ENCODE measurements around the gene RAD51B.

Gene RAD51B

GRCh38 chr14:68571928-68572525, 752.4 kb downstream of the RAD51B start:
- Mint-ChIP-seq H3K36me3 (ENCODE audit: low read depth) (peaks cover 11% of the 10 kb centered on the region), H3K4me1 (peaks cover 58% of the 10 kb centered on the region), H3K27ac (peak overlapping the region; percentile 77 to 100 (median 88)), H3K9me3 (peaks cover 7% of the 10 kb centered on the region), H3K27me3 (ENCODE audit: low read depth) (no peaks in the 10 kb centered on the region), H3K4me3 (no peak overlapping the region)
- TF ChIP-seq CTCF (IDR thresholded peaks at IDR 0.05; ENCODE audit: unreplicated experiment in 3 of 3): no peak

GRCh38 chr14:68573126-68573525, 753.5 kb downstream of the RAD51B start:
- Mint-ChIP-seq H3K9me3 (peaks cover 4% of the 10 kb centered on the region), H3K27me3 (ENCODE audit: low read depth) (no peaks in the 10 kb centered on the region), H3K27ac (peak overlapping the region; percentile 3 to 49 (median 20)), H3K4me1 (peaks cover 59% of the 10 kb centered on the region), H3K36me3 (ENCODE audit: low read depth) (peaks cover 11% of the 10 kb centered on the region), H3K4me3 (peak overlapping the region in 1 of 3 experiments; percentile 11)
- TF ChIP-seq CTCF (IDR thresholded peaks at IDR 0.05; ENCODE audit: unreplicated experiment in 3 of 3): no peak

- H3K27me3 Mint-ChIP-seq (ENCODE audit: low read depth): no peaks in the 10 kb centered on the region
- no peak overlapping the region for H3K4me3 Mint-ChIP-seq
- H3K36me3 Mint-ChIP-seq (ENCODE audit: low read depth): peaks cover 10% of the 10 kb centered on the region
- peaks cover 4% of the 10 kb centered on the region for H3K9me3 Mint-ChIP-seq
- peak overlapping the region; percentile 20 to 49 (median 25) for H3K27ac Mint-ChIP-seq
- H3K4me1 Mint-ChIP-seq: peaks cover 61% of the 10 kb centered on the region
- no peak for TF ChIP-seq CTCF (IDR thresholded peaks at IDR 0.05; ENCODE audit: unreplicated experiment in 3 of 3)
Observed at GRCh38 chr14:68573722-68574121, 754.1 kb downstream of the RAD51B start.

GRCh38 chr14:68574461-68574860, 754.9 kb downstream of the RAD51B start:
- Mint-ChIP-seq H3K9me3 (peaks cover 4% of the 10 kb centered on the region), H3K4me1 (peaks cover 61% of the 10 kb centered on the region), H3K4me3 (no peak overlapping the region), H3K36me3 (ENCODE audit: low read depth) (peaks cover 8% of the 10 kb centered on the region), H3K27me3 (ENCODE audit: low read depth) (no peaks in the 10 kb centered on the region), H3K27ac (peak overlapping the region; percentile 20 to 86 (median 75))
- TF ChIP-seq CTCF (IDR thresholded peaks at IDR 0.05; ENCODE audit: unreplicated experiment in 3 of 3): no peak

GRCh38 chr14:68574906-68575305, 755.3 kb downstream of the RAD51B start:
- Mint-ChIP-seq H3K27ac (peak overlapping the region in 2 of 3 experiments; percentile 20 to 66), H3K36me3 (ENCODE audit: low read depth) (peaks cover 8% of the 10 kb centered on the region), H3K27me3 (ENCODE audit: low read depth) (no peaks in the 10 kb centered on the region), H3K9me3 (peaks cover 4% of the 10 kb centered on the region), H3K4me1 (peaks cover 60% of the 10 kb centered on the region), H3K4me3 (no peak overlapping the region)
- TF ChIP-seq CTCF (IDR thresholded peaks at IDR 0.05; ENCODE audit: unreplicated experiment in 3 of 3): no peak

- no peak for TF ChIP-seq CTCF (IDR thresholded peaks at IDR 0.05; ENCODE audit: unreplicated experiment in 3 of 3)
- peaks cover 4% of the 10 kb centered on the region for H3K9me3 Mint-ChIP-seq
- peaks cover 60% of the 10 kb centered on the region for H3K4me1 Mint-ChIP-seq
- peaks cover 8% of the 10 kb centered on the region for H3K36me3 Mint-ChIP-seq (ENCODE audit: low read depth)
- H3K4me3 Mint-ChIP-seq: no peak overlapping the region
- H3K27me3 Mint-ChIP-seq (ENCODE audit: low read depth): no peaks in the 10 kb centered on the region
- peak overlapping the region; percentile 20 to 66 (median 56) for H3K27ac Mint-ChIP-seq
Observed at GRCh38 chr14:68575426-68575825, 755.8 kb downstream of the RAD51B start.

All from nephron (organoid).